Fibroblast of mammary gland (primary cell): ENCODE results near the gene KCNJ14.

Experiments used
- DNase-seq: peaks from one replicate; pipeline ENCODE4 v3.0.0-alpha.2; 2010; ENCODE audit warnings: low read depth
- H3K4me3 ChIP-seq: 2 replicates; pipeline ENCODE4 v1.5.1; 2011; ENCODE audit warnings: low read depth, mild to moderate bottlenecking, low read length, moderate library complexity; ENCODE audit not compliant: control insufficient read depth
- CTCF ChIP-seq: conservative IDR thresholded peaks from 2 replicates; pipeline ENCODE4 v1.5.1; 2011; ENCODE audit warnings: low read depth, low read length, inconsistent platforms; ENCODE audit not compliant: control insufficient read depth, insufficient read depth

Gene KCNJ14

GRCh38 chr19:48451624-48452023 lies 3.8 kb upstream of the KCNJ14 start:
- no peak overlapping the region for H3K4me3 ChIP-seq
- DNase-seq, result no peak
- TF ChIP-seq CTCF, result no peak

- TF ChIP-seq CTCF, result no peak
- no peak overlapping the region for H3K4me3 ChIP-seq
- DNase-seq, result no peak
Observed at GRCh38 chr19:48452289-48453190, 2.8 kb upstream of the KCNJ14 start.

- no peak for TF ChIP-seq CTCF
- DNase-seq, result no peak
- H3K4me3 ChIP-seq, result no peak overlapping the region
Observed at GRCh38 chr19:48454150-48454730, 1.1 kb upstream of the KCNJ14 start.

- H3K4me3 ChIP-seq, result no peak overlapping the region
- no peak for TF ChIP-seq CTCF
- no peak for DNase-seq
Observed at GRCh38 chr19:48455908-48456562, 661 bp downstream of the KCNJ14 start.

- no peak for TF ChIP-seq CTCF
- no peak for DNase-seq
- H3K4me3 ChIP-seq, result no peak overlapping the region
Observed at GRCh38 chr19:48456864-48457263, 1.5 kb downstream of the KCNJ14 start.

GRCh38 chr19:48458016-48458415 lies 2.6 kb downstream of the KCNJ14 start:
- peak; percentile 70 for DNase-seq
- H3K4me3 ChIP-seq, result no peak overlapping the region
- TF ChIP-seq CTCF, result no peak
